ENCODE measurements around the gene PRR20G. TPM values are rescaled to one million over a fixed set of nuclear protein-coding genes. Genes with fewer than 3 reads are reported as not detected.

Gene PRR20G
- total RNA-seq, 1 experiment from 2014 or later, result 0.30 TPM

- Histone ChIP-seq H3K27me3 (ENCODE audit: insufficient read depth, low read length) (no peaks in the 10 kb centered on the region), H2AFZ (ENCODE audit: low read depth, low read length, poor library complexity, severe bottlenecking) (no peak overlapping the region), H3K9ac (ENCODE audit: low read length) (no peak overlapping the region), H3K9me3 (ENCODE audit: control insufficient read depth in 1 of 2, insufficient read depth in 1 of 2, low read depth in 1 of 2, low read length in 2 of 2) (peaks cover 3 to 10% of the 10 kb centered on the region in 2 experiments; a peak in 1 of 4 replicates), H3K4me1 (ENCODE audit: control insufficient read depth in 1 of 2, insufficient read depth in 2 of 2, low read length in 2 of 2) (no peaks in the 10 kb centered on the region), H3K4me3 (replicated peaks in 1 of 2; ENCODE audit: low read depth in 1 of 2, low read length in 2 of 2) (no peak overlapping the region), H3K4me2 (ENCODE audit: low read length) (no peak overlapping the region), H3K36me3 (ENCODE audit: control insufficient read depth in 1 of 2, insufficient read depth in 2 of 2, low read length in 2 of 2) (no peaks in the 10 kb centered on the region), H3K9me2 (ENCODE audit: insufficient read depth) (no peaks in the 10 kb centered on the region), H4K20me1 (ENCODE audit: insufficient read depth) (no peaks in the 10 kb centered on the region), H3K79me2 (ENCODE audit: insufficient read depth, low read length) (no peaks in the 10 kb centered on the region), H3K27ac (ENCODE audit: low read depth, low read length) (no peak overlapping the region)
- ATAC-seq, result no peak
- RAD21 ChIA-PET (ENCODE audit: low non-redundant PET in 1 of 2, low total read pairs in 2 of 2, uncharacterized antibody in 2 of 2, unreplicated experiment in 2 of 2), result no interaction called here
- CTCF ChIA-PET, result no interaction called here
- no TSS peak for BruUV-seq (replicated peaks)
- intact Hi-C loops (cut with micrococcal nuclease), result no loop called here
- TF ChIP-seq YY1 (IDR thresholded peaks at IDR 0.05; ENCODE audit: extremely low read depth, insufficient replicate concordance, low read depth, low read length) (no peak), ATF3 (IDR thresholded peaks at IDR 0.05) (no peak), ZNF274 (IDR thresholded peaks at IDR 0.05; ENCODE audit: low read depth, low read length) (no peak), SRF (IDR thresholded peaks at IDR 0.05; ENCODE audit: low read depth) (no peak), JUND (IDR thresholded peaks at IDR 0.05) (no peak), REST (IDR thresholded peaks at IDR 0.05; ENCODE audit: low read depth) (no peak), RAD21 (IDR thresholded peaks at IDR 0.05; ENCODE audit: low read depth) (no peak), ZFX (IDR thresholded peaks at IDR 0.05) (no peak), POLR2AphosphoS5 (IDR thresholded peaks at IDR 0.05; ENCODE audit: low read depth, low read length) (no peak), ZBTB33 (IDR thresholded peaks at IDR 0.05; ENCODE audit: extremely low read depth, insufficient replicate concordance, low read length) (no peak), EZH2phosphoT487 (IDR thresholded peaks at IDR 0.05; ENCODE audit: borderline replicate concordance) (no peak), ELF1 (IDR thresholded peaks at IDR 0.05; ENCODE audit: borderline replicate concordance, low read depth) (no peak), SIN3A (IDR thresholded peaks at IDR 0.05; ENCODE audit: low read depth) (no peak), SP1 (IDR thresholded peaks at IDR 0.05; ENCODE audit: low read depth) (no peak), POLR2A (IDR thresholded peaks at IDR 0.05; ENCODE audit: borderline replicate concordance, extremely low read depth, insufficient read depth, insufficient read length) (no peak), CEBPB (IDR thresholded peaks at IDR 0.05; ENCODE audit: low read depth) (no peak), FOSL1 (IDR thresholded peaks at IDR 0.05; ENCODE audit: low read depth) (no peak), CBX3 (IDR thresholded peaks at IDR 0.05; ENCODE audit: low read depth) (no peak)
- POLR2A ChIA-PET, result no interaction called here
- no peak for DNase-seq (ENCODE audit: low read depth, low spot score)
Measured at GRCh38 chr3:127250032-127250431, 37.8 kb downstream of the PRR20G start.
